Testis (tissue), 3 donors: ENCODE results near the gene STAT3. TPM values are rescaled to one million over a fixed set of nuclear protein-coding genes. Genes with fewer than 3 reads are reported as not detected.

Source experiments
- DNase-seq: peaks from one replicate; pipeline ENCODE4 v3.0.0-alpha.2; 2019
- H3K27ac ChIP-seq, 2 donors: fragments of 200-600 bp; sonication (generic); one replicate each; pipeline ENCODE4 v1.5.1; 2019
- H3K27me3 ChIP-seq: fragments of 200-600 bp; sonication (generic); one replicate; pipeline ENCODE4 v1.5.1; 2019
- H3K36me3 ChIP-seq: fragments of 200-600 bp; sonication (generic); one replicate; pipeline ENCODE4 v1.5.1; 2017; ENCODE audit warnings: low read depth; ENCODE audit errors: missing control alignments
- H3K4me1 ChIP-seq: fragments of 200-600 bp; sonication (generic); one replicate; pipeline ENCODE4 v1.5.1; 2019
- H3K4me3 ChIP-seq, 2 donors: fragments of 200-600 bp; sonication (generic); one replicate each; pipeline ENCODE4 v1.5.1; 2017 to 2019
- H3K9me3 ChIP-seq: fragments of 200-600 bp; sonication (generic); one replicate; pipeline ENCODE4 v1.5.1; 2017
- CTCF ChIP-seq, 3 experiments: fragments of 450-650 bp in 2 of 3; fragments of 200-600 bp in 1 of 3; sonication (generic) in 1 of 3; IDR thresholded peaks; one replicate each; pipeline ENCODE4 v1.5.1; 2016 to 2019; ENCODE audit warnings: antibody characterized with exemption in 3 of 3, mild to moderate bottlenecking in 2 of 3, moderate library complexity in 1 of 3
- POLR2A ChIP-seq: fragments of 450-650 bp; IDR thresholded peaks from one replicate; pipeline ENCODE4 v1.6.1; 2017; ENCODE audit warnings: antibody characterized with exemption, mild to moderate bottlenecking, moderate library complexity
- WGBS, 2 donors: methylation state at CpG; one replicate each; pipeline ENCODE4 v1.1.5; 2018; 5-methylcytosine and 5-hydroxymethylcytosine counted together
- intact Hi-C: fragments of 100-400 bp; cut with DNase I; formaldehyde crosslinking; loops from one replicate; pipeline ENCODE4 v1.15.1; 2023; ENCODE audit warnings: low total_unique reads
- polyA plus RNA-seq: library from polyadenylated mRNA; stranded (reverse); fragments of 350-450 nt; fragmentation: Illumina TruSeq; extraction: RNeasy Lipid Tissue Mini Kit (QIAGEN cat#74804); gene quantifications from one replicate; pipeline ENCODE4 v1.2.3, GENCODE V29; 2014; ENCODE audit warnings: low read depth, low replicate concordance; ENCODE audit not compliant: insufficient read depth
- total RNA-seq, 2 donors: library from RNA; depleted of rRNA; stranded (reverse); fragments of >200 nt; gene quantifications; one replicate each; pipeline ENCODE4 v1.2.3, GENCODE V29; 2016

STAT3 gene
- total and polyA plus RNA-seq, 3 donors from 2014 or later = 69.5 to 117 (median 107) TPM

- intact Hi-C loops = no loop called here
- H3K4me1 ChIP-seq = peaks cover 17% of the 10 kb centered on the region
- H3K4me3 ChIP-seq = peak overlapping the region; percentile 82 to 87
- no peak for TF ChIP-seq CTCF (IDR thresholded peaks at IDR 0.05)
- TF ChIP-seq POLR2A = no peak
- no peaks in the 10 kb centered on the region for H3K9me3 ChIP-seq
- H3K27ac ChIP-seq = peak overlapping the region; percentile 88 to 97
- no peaks in the 10 kb centered on the region for H3K36me3 ChIP-seq
- peak; percentile 77 for DNase-seq
- 0 to 1% methylated on average over 18 to 44 of the region's 44 CpGs for WGBS, 2 donors
- no peaks in the 10 kb centered on the region for H3K27me3 ChIP-seq
Observed at GRCh38 chr17:42276609-42277341, 111.5 kb downstream of the STAT3 start.

- H3K27me3 ChIP-seq = no peaks in the 10 kb centered on the region
- H3K9me3 ChIP-seq = no peaks in the 10 kb centered on the region
- H3K36me3 ChIP-seq = no peaks in the 10 kb centered on the region
- peak within 1 kb of the TSS; percentile 82 to 87 for H3K4me3 ChIP-seq
- peaks cover 17% of the 10 kb centered on the region for H3K4me1 ChIP-seq
- WGBS, 2 donors = 0% methylated on average over 7 to 28 of the region's 47 CpGs
- TF ChIP-seq POLR2A = no peak
- TF ChIP-seq CTCF (IDR thresholded peaks at IDR 0.05) = no peak
- intact Hi-C loops = no loop called here
- peak; percentile 75 for DNase-seq
- peak within 1 kb of the TSS; percentile 88 to 97 for H3K27ac ChIP-seq
Observed at GRCh38 chr17:42276359-42276608, 112.0 kb downstream of the STAT3 start, which contains the start of gene STAT5B. Gene STAT5B (minus strand): TSS chr17:42276391. CDS start chr17:42232127, 44,264 bp downstream.

- Histone ChIP-seq H3K27ac (peak overlapping the region; percentile 78 to 97), H3K4me3 (peak overlapping the region; percentile 82 to 87), H3K4me1 (peaks cover 20% of the 10 kb centered on the region), H3K9me3 (no peaks in the 10 kb centered on the region), H3K36me3 (no peaks in the 10 kb centered on the region), H3K27me3 (no peaks in the 10 kb centered on the region)
- DNase-seq = peak; percentile 64
- WGBS, 2 donors = 0% methylated on average over 14 to 28 of the region's 82 CpGs
- TF ChIP-seq CTCF (IDR thresholded peaks at IDR 0.05) = no peak
- TF ChIP-seq POLR2A = no peak
- intact Hi-C loops = no loop called here
Observed at GRCh38 chr17:42275527-42276358, 112.5 kb downstream of the STAT3 start.

- H3K4me1 ChIP-seq = peaks cover 22% of the 10 kb centered on the region
- DNase-seq = no peak
- WGBS, 2 donors = 10 to 13% methylated on average over 13 of the region's 13 CpGs
Observed at GRCh38 chr17:42274812-42275526, 113.3 kb downstream of the STAT3 start.

More at GRCh38 chr17:42274812-42275526, 113.3 kb downstream of the STAT3 start:
- no peaks in the 10 kb centered on the region for H3K9me3 ChIP-seq
- H3K27me3 ChIP-seq = no peaks in the 10 kb centered on the region
- no peaks in the 10 kb centered on the region for H3K36me3 ChIP-seq
- peak overlapping the region; percentile 82 to 87 for H3K4me3 ChIP-seq
- TF ChIP-seq CTCF (IDR thresholded peaks at IDR 0.05) = no peak
- TF ChIP-seq POLR2A = no peak
- peak overlapping the region; percentile 78 to 97 for H3K27ac ChIP-seq
- intact Hi-C loops = no loop called here
